GM12892 (cell line): Measurements from ENCODE around the gene PNMA3.
"Not testable (repeated sequence)": the region's sequence is repeated elsewhere in the genome, so short reads cannot be mapped to it uniquely, and the experiment has no call there.

Source experiments
- POLR2A ChIP-seq: IDR thresholded peaks from 2 replicates; pipeline ENCODE4 v1.6.1; 2011; ENCODE audit warnings: low read depth, low read length, control low read depth
- POLR2AphosphoS5 ChIP-seq: IDR thresholded peaks from 2 replicates; pipeline ENCODE4 v1.6.1; 2011; ENCODE audit warnings: low read depth, low read length, control low read depth
- TAF1 ChIP-seq: IDR thresholded peaks from 2 replicates; pipeline ENCODE4 v1.6.1; 2011; ENCODE audit warnings: low read depth, mild to moderate bottlenecking, control low read depth, low read length, borderline replicate concordance

GRCh38 chrX:153077437-153078135, 21.3 kb downstream of the PNMA3 start:
- TF ChIP-seq TAF1, POLR2A, POLR2AphosphoS5: not testable (repeated sequence)
